HCT116 (cell line): ENCODE data around the gene FAIM2. TPM values are rescaled to one million over a fixed set of nuclear protein-coding genes. Genes with fewer than 3 reads are reported as not detected.

Experiments
- ATAC-seq: fragments of 200-7000 bp; cut with Tn5 transposase; 2 replicates; pipeline ENCODE4 v1.9.1; 2020; ENCODE audit warnings: mild to moderate bottlenecking, moderate library complexity
- BruUV-seq: library from RNA; stranded (reverse); fragments of 400-500 nt; replicated peaks from 2 replicates; lab custom pipeline; 2021; lab: Mats Ljungman, UMichigan
- CTCF ChIA-PET: fragments of 300-600 bp; sonication (Branson Sonifier 250); formaldehyde crosslinking; loops from one replicate; lab custom pipeline; 2021; ENCODE audit warnings: antibody characterized with exemption; lab: Charles Lee
- POLR2A ChIA-PET: fragments of 300-600, 350-600 bp; sonication (Branson Sonifier 250); formaldehyde crosslinking; loops from one replicate; lab custom pipeline; 2021; ENCODE audit warnings: antibody characterized with exemption; lab: Charles Lee
- RAD21 ChIA-PET, 2 experiments: fragments of 300-600 bp; sonication (Branson Sonifier 250); formaldehyde crosslinking; loops; one replicate each; lab custom pipeline; 2023; ENCODE audit warnings: low total read pairs in 2 of 2; ENCODE audit not compliant: uncharacterized antibody in 2 of 2, unreplicated experiment in 2 of 2, low non-redundant PET in 1 of 2; lab: Charles Lee
- DNase-seq: peaks from one replicate; pipeline ENCODE4 v3.0.0-alpha.2; 2010; ENCODE audit warnings: low read depth, low spot score
- H2AFZ ChIP-seq: fragments of 200-600 bp; shearing (Covaris generic), sonication (generic); 2 replicates; pipeline ENCODE4 v1.6.1; 2017; ENCODE audit warnings: low read depth, mixed run types, mixed read lengths, antibody characterized with exemption, low read length; ENCODE audit not compliant: poor library complexity, severe bottlenecking
- H3K27ac ChIP-seq: 2 replicates; pipeline ENCODE4 v1.5.1; 2012; ENCODE audit warnings: low read depth, low read length
- H3K27me3 ChIP-seq: fragments of 200-600 bp; sonication (generic); 2 replicates; pipeline ENCODE4 v1.6.1; 2016; ENCODE audit warnings: mixed run types, low read length, mixed read lengths; ENCODE audit not compliant: insufficient read depth
- H3K36me3 ChIP-seq, 2 experiments: fragments of 200-500 bp in 1 of 2; fragments of 200-600 bp in 1 of 2; sonication (Bioruptor generic) in 1 of 2; sonication (generic) in 1 of 2; 2 replicates each; pipeline versions ENCODE4 v1.5.1 to v1.6.1; 2014 to 2016; ENCODE audit warnings: low read length in 2 of 2, inconsistent platforms in 1 of 2, mixed read lengths in 1 of 2, mixed run types in 1 of 2; ENCODE audit not compliant: insufficient read depth in 2 of 2, control insufficient read depth in 1 of 2
- H3K4me1 ChIP-seq, 2 experiments: fragments of 200-600 bp in 1 of 2; sonication (generic) in 1 of 2; 2 replicates each; pipeline versions ENCODE4 v1.5.1 to v1.6.1; 2012 to 2017; ENCODE audit warnings: low read length in 2 of 2, inconsistent platforms in 1 of 2, mild to moderate bottlenecking in 1 of 2, mixed read lengths in 1 of 2, mixed run types in 1 of 2, moderate library complexity in 1 of 2; ENCODE audit not compliant: insufficient read depth in 2 of 2, control insufficient read depth in 1 of 2
- H3K4me2 ChIP-seq: fragments of 200-600 bp; sonication (generic); 2 replicates; pipeline ENCODE4 v1.6.1; 2017; ENCODE audit warnings: mixed run types, low read length, mixed read lengths
- H3K4me3 ChIP-seq, 2 experiments: fragments of 200-600 bp in 1 of 2; sonication (generic) in 1 of 2; replicated peaks in 1 of 2; 2 replicates each; pipeline ENCODE4 v1.5.1; 2011 to 2016; ENCODE audit warnings: low read length in 2 of 2, control low read depth in 1 of 2, low read depth in 1 of 2, mild to moderate bottlenecking in 1 of 2, mixed read lengths in 1 of 2, mixed run types in 1 of 2
- H3K79me2 ChIP-seq: fragments of 200-600 bp; sonication (generic); 2 replicates; pipeline ENCODE4 v1.6.1; 2017; ENCODE audit warnings: mild to moderate bottlenecking, mixed run types, low read length, moderate library complexity, mixed read lengths; ENCODE audit not compliant: insufficient read depth
- H3K9ac ChIP-seq: fragments of 200-600 bp; sonication (generic); 2 replicates; pipeline ENCODE4 v1.6.1; 2016; ENCODE audit warnings: low read length, mixed read lengths
- H3K9me2 ChIP-seq: fragments of 200-600 bp; sonication (generic), shearing (Covaris generic); 2 replicates; pipeline ENCODE4 v1.6.1; 2017; ENCODE audit warnings: mixed run types, mild to moderate bottlenecking, moderate library complexity; ENCODE audit not compliant: insufficient read depth
- H3K9me3 ChIP-seq, 2 experiments: fragments of 200-500 bp in 1 of 2; fragments of 200-600 bp in 1 of 2; sonication (Bioruptor generic) in 1 of 2; sonication (generic) in 1 of 2; 2 replicates each; pipeline ENCODE4 v1.6.1; 2014 to 2017; ENCODE audit warnings: low read length in 2 of 2, mixed read lengths in 2 of 2, inconsistent platforms in 1 of 2, low read depth in 1 of 2, mild to moderate bottlenecking in 1 of 2, mixed run types in 1 of 2, moderate library complexity in 1 of 2; ENCODE audit not compliant: control insufficient read depth in 1 of 2, insufficient read depth in 1 of 2
- H4K20me1 ChIP-seq: fragments of 200-600 bp; sonication (generic), shearing (Covaris generic); 2 replicates; pipeline ENCODE4 v1.6.1; 2017; ENCODE audit warnings: mixed run types, mild to moderate bottlenecking, moderate library complexity; ENCODE audit not compliant: insufficient read depth
- ATF3 ChIP-seq: IDR thresholded peaks from 2 replicates; pipeline ENCODE4 v1.6.1; 2012
- CTCF ChIP-seq, 3 experiments: fragments of 200-600 bp in 1 of 3; sonication (generic) in 1 of 3; IDR thresholded peaks in 2 of 3; conservative IDR thresholded peaks in 1 of 3; 2 replicates each; pipeline ENCODE4 v1.5.1; 2012 to 2017; ENCODE audit warnings: low read depth in 2 of 3, low read length in 2 of 3, antibody characterized with exemption in 1 of 3, borderline replicate concordance in 1 of 3, control low read depth in 1 of 3, mild to moderate bottlenecking in 1 of 3, mixed read lengths in 1 of 3, mixed run types in 1 of 3, moderate library complexity in 1 of 3; ENCODE audit not compliant: insufficient read depth in 1 of 3
- EGR1 ChIP-seq: IDR thresholded peaks from 2 replicates; pipeline ENCODE4 v1.6.1; 2012; ENCODE audit warnings: low read depth
- RAD21 ChIP-seq: IDR thresholded peaks from 2 replicates; pipeline ENCODE4 v1.6.1; 2012; ENCODE audit warnings: low read depth, mild to moderate bottlenecking
- ZFX ChIP-seq: fragments of 450-650 bp; IDR thresholded peaks from 2 replicates; pipeline ENCODE4 v1.6.1; 2017
- intact Hi-C: fragments of 100-400 bp; cut with micrococcal nuclease; formaldehyde crosslinking; loops from 2 replicates; pipeline ENCODE4 v1.10.0; 2022
- total RNA-seq: library from RNA; stranded (reverse); gene quantifications from one replicate; pipeline ENCODE4 v1.2.1, GENCODE V29; 2021; ENCODE audit not compliant: unreplicated experiment

FAIM2 gene
- total RNA-seq, 1 experiment from 2014 or later = not detected

- TF ChIP-seq ATF3 = no peak
- peak; percentile 92 for TF ChIP-seq RAD21
- TF ChIP-seq CTCF (IDR thresholded peaks at IDR 0.05 in 2 of 3, conservative IDR thresholded peaks at IDR 0.05 in 1 of 3; ENCODE audit: borderline replicate concordance in 1 of 3, insufficient read depth in 1 of 3, low read depth in 2 of 3, low read length in 2 of 3) = peak; percentile 82 to 99 (median 97)
- TF ChIP-seq ZFX = peak; percentile 34; the same call in 1 of the 2 replicates
- TF ChIP-seq EGR1 = no peak
- peak overlapping the region; percentile 39 for H3K9ac ChIP-seq
- DNase-seq = peak; percentile 52
- H3K4me2 ChIP-seq = 0 out of 2 replicates have a peak overlapping the region, but pooled peaks have one; percentile 5
- ChIA-PET POLR2A (interaction anchor here (0.8 to 1.5 kb wide), 3 partner anchors 126 to 189 kb away, joined by 3 to 5 read pairs (median 3); partner anchors contain the start of gene TMBIM6), RAD21 (interaction anchor here (0.6 to 2.0 kb wide), 5 partner anchors 21 to 204 kb away, joined by 3 to 9 read pairs (median 5); no protein-coding TSS in a partner anchor), CTCF (interaction anchor here (0.5 to 3.3 kb wide), 17 partner anchors 9 to 309 kb away, joined by 3 to 26 read pairs (median 5); no protein-coding TSS in a partner anchor)
- ATAC-seq = peak; percentile 97
- no peaks in the 10 kb centered on the region for H4K20me1 ChIP-seq
- H3K4me1 ChIP-seq = peaks cover 0 to 11% of the 10 kb centered on the region in 2 experiments; a peak in 1 of 4 replicates
- no peak overlapping the region for H3K4me3 ChIP-seq
- no peak overlapping the region for H3K27ac ChIP-seq
- no TSS peak for BruUV-seq
- H3K9me2 ChIP-seq = no peaks in the 10 kb centered on the region
- no peaks in the 10 kb centered on the region for H3K27me3 ChIP-seq
- H3K36me3 ChIP-seq = no peaks in the 10 kb centered on the region
- peak overlapping the region; percentile 52 for H2AFZ ChIP-seq
- intact Hi-C loops = loop anchor here (5.0 kb wide), 2 partner anchors 100 to 190 kb away; partner anchors contain the start of gene ASIC1
- H3K79me2 ChIP-seq = no peaks in the 10 kb centered on the region
- no peaks in the 10 kb centered on the region for H3K9me3 ChIP-seq
Measured at GRCh38 chr12:49866859-49867569, 36.7 kb downstream of the FAIM2 start.
